Dedifferentiated amniotic fluid mesenchymal stem cell (primary cell): ENCODE data around the gene IL10RA.
"Not testable (repeated sequence)": the region's sequence is repeated elsewhere in the genome, so short reads cannot be mapped to it uniquely, and the experiment has no call there.

Experiments used
- DNase-seq: peaks from one replicate; pipeline ENCODE4 v3.0.0-alpha.2; 2016; ENCODE audit errors: extremely low spot score

The IL10RA gene

GRCh38 chr11:117962826-117963225, 23.4 kb upstream of the IL10RA start:
- no peak for DNase-seq

- DNase-seq, result no peak
Measured at GRCh38 chr11:117966908-117967307, 19.3 kb upstream of the IL10RA start.

GRCh38 chr11:117969160-117969991, 16.8 kb upstream of the IL10RA start:
- DNase-seq, result no peak

GRCh38 chr11:117970400-117971024, 15.7 kb upstream of the IL10RA start:
- DNase-seq, result no peak

GRCh38 chr11:117972044-117972443, 14.2 kb upstream of the IL10RA start:
- DNase-seq, result no peak

GRCh38 chr11:117972629-117973502, 13.3 kb upstream of the IL10RA start:
- DNase-seq, result no peak

- no peak for DNase-seq
Measured at GRCh38 chr11:117973503-117973860, 12.7 kb upstream of the IL10RA start.

GRCh38 chr11:117976445-117976844, 9.7 kb upstream of the IL10RA start:
- no peak for DNase-seq

- no peak for DNase-seq
Measured at GRCh38 chr11:117977029-117977428, 9.2 kb upstream of the IL10RA start.

- DNase-seq, result not testable (repeated sequence)
Measured at GRCh38 chr11:117977612-117978264, 8.5 kb upstream of the IL10RA start.

GRCh38 chr11:117978291-117978910, 7.8 kb upstream of the IL10RA start:
- not testable (repeated sequence) for DNase-seq

GRCh38 chr11:117978991-117979390, 7.2 kb upstream of the IL10RA start:
- DNase-seq, result no peak

- DNase-seq, result no peak
Measured at GRCh38 chr11:117979481-117980211, 6.5 kb upstream of the IL10RA start.

GRCh38 chr11:117980280-117980679, 5.9 kb upstream of the IL10RA start:
- no peak for DNase-seq

- no peak for DNase-seq
Measured at GRCh38 chr11:117980720-117981119, 5.5 kb upstream of the IL10RA start.

GRCh38 chr11:117983163-117983475, 3.1 kb upstream of the IL10RA start:
- no peak for DNase-seq

GRCh38 chr11:117984476-117984875, 1.7 kb upstream of the IL10RA start:
- DNase-seq, result no peak

GRCh38 chr11:117986981-117987574, 884 bp downstream of the IL10RA start:
- no peak for DNase-seq

- DNase-seq, result no peak
Measured at GRCh38 chr11:117989351-117990102, 3.3 kb downstream of the IL10RA start.

- DNase-seq, result no peak
Measured at GRCh38 chr11:117992136-117992535, 5.9 kb downstream of the IL10RA start.
